K562 (cell line): ENCODE data around the gene HNRNPU. TPM values are rescaled to one million over a fixed set of nuclear protein-coding genes. Genes with fewer than 3 reads are reported as not detected.

Source experiments
- CC2D1A ChIP-seq: fragments of 450-650 bp; IDR thresholded peaks from 2 replicates; pipeline ENCODE4 v1.6.1; 2017; ENCODE audit warnings: mild to moderate bottlenecking
- KDM1A ChIP-seq, 2 experiments: fragments of 450-650 bp; IDR thresholded peaks; 2 replicates each; pipeline ENCODE4 v1.6.1; 2016; ENCODE audit warnings: mild to moderate bottlenecking in 2 of 2
- KLF13 ChIP-seq: fragments of 450-650 bp; IDR thresholded peaks from 2 replicates; pipeline ENCODE4 v1.6.1; 2016; ENCODE audit warnings: missing genetic modification characterization, low read depth, mild to moderate bottlenecking, missing compliant biosample characterization, moderate library complexity, borderline replicate concordance
- L3MBTL2 ChIP-seq: fragments of 450-650 bp; IDR thresholded peaks from 2 replicates; pipeline ENCODE4 v1.6.1; 2016; ENCODE audit warnings: mild to moderate bottlenecking, moderate library complexity
- MYC ChIP-seq, 2 experiments: fragments of 250-450 bp in 1 of 2; sonication (Bioruptor Pico) in 1 of 2; IDR thresholded peaks; 2 replicates each; pipeline versions ENCODE4 v1.5.1 to v1.6.1; 2012 to 2021; ENCODE audit warnings: low read depth in 2 of 2, borderline replicate concordance in 1 of 2, improper control_type of control experiment in 1 of 2, low read length in 1 of 2, mild to moderate bottlenecking in 1 of 2, moderate library complexity in 1 of 2
- PYGO2 ChIP-seq: fragments of 450-650 bp; IDR thresholded peaks from 2 replicates; pipeline ENCODE4 v1.6.1; 2016; ENCODE audit warnings: mild to moderate bottlenecking, missing genetic modification characterization, moderate library complexity, missing compliant biosample characterization
- SOX6 ChIP-seq: fragments of 450-650 bp; IDR thresholded peaks from 2 replicates; pipeline ENCODE4 v1.6.1; 2014; ENCODE audit warnings: mild to moderate bottlenecking
- SUPT5H ChIP-seq: fragments of 450-650 bp; IDR thresholded peaks from 2 replicates; pipeline ENCODE4 v1.6.1; 2016
- ZNF41 ChIP-seq: fragments of 250-450 bp; sonication (Bioruptor Pico); conservative IDR thresholded peaks from 2 replicates; pipeline ENCODE4 v1.4.0; 2020; ENCODE audit warnings: mild to moderate bottlenecking
- ZNF668 ChIP-seq: fragments of 250-450 bp; sonication (Bioruptor Pico); IDR thresholded peaks from 2 replicates; pipeline ENCODE4 v1.8.0; 2022; ENCODE audit warnings: mild to moderate bottlenecking, inconsistent platforms
- polyA plus RNA-seq, 8 experiments: library from polyadenylated mRNA; depleted of rRNA in 4 of 8; stranded (reverse) in 5 of 8; unstranded in 3 of 8; fragments of >200 nt; fragmentation: Nextera tagmentation in 2 of 8; fragmentation: Illumina TruSeq in 1 of 8; extraction: Ambion mirVana in 2 of 8; extraction: Trizol in 1 of 8; gene quantifications; 2 replicates each; pipeline versions ENCODE4 v1.2.1 to v1.2.3, GENCODE V29; 2011 to 2014; ENCODE audit warnings: inconsistent platforms in 1 of 8, missing spikeins in 1 of 8
- total RNA-seq, 7 experiments: library from RNA; depleted of rRNA in 6 of 7; stranded (reverse); fragments of >200 nt in 6 of 7; fragmentation: Illumina TruSeq in 2 of 7; extraction: Trizol in 2 of 7; gene quantifications; 2 replicates each; pipeline versions ENCODE4 v1.2.1 to v1.2.3, GENCODE V29; 2011 to 2021; ENCODE audit warnings: low replicate concordance in 1 of 7
- TF ChIP-seq, protein P1 (sequence below): fragments of 200-600 bp; sonication (generic); IDR thresholded peaks from one replicate; pipeline ENCODE4 v1.6.1; 2012; ENCODE audit warnings: mild to moderate bottlenecking, low read depth, low read length, inconsistent platforms
- TF ChIP-seq, protein P2 (sequence below), 2 experiments: fragments of 450-650 bp; conservative IDR thresholded peaks; 2 replicates each; pipeline ENCODE4 v1.6.1; 2017; ENCODE audit warnings: mild to moderate bottlenecking in 2 of 2, moderate library complexity in 2 of 2

Gene HNRNPU
- total and polyA plus RNA-seq, 9 of the 15 experiments (the other 6 are each of a cell fraction or from before 2014, with no cell fraction given), result 159 to 777 (median 577) TPM

DNA sequence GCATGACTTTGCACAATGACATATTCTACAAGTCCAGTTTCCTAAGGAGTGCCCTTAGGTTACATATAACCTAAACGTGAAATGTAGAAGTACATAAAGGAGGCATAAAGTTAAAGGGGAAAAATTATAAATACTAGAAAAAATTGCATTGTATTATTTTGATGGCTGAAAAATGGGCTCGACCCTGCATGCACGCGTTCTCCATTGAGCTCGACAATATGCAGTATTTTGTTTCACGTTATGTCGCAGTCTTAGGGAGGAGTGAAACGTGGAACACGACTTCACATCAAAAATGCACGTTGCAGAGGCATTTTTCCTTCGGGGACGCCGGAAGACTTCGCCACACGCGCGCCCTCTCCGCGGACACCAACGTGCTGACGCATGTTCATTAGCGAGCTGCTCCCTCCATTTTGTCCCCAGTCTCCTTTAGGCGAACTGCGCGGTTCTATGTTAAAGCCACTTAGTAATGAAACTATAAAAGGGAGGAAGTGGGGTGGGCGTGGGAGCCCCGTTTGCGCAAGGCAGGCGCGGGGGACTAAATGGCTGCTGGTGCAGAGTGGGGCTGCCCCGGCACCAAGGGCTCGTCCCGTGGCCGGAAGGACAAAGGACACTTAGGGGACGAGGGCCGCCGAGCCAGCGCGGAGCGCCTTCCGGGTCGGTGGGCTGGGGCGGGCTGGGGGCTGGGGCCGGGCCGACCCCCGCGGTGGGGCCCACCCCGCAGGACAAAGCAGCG, 29.6 kb downstream of the HNRNPU start (continued):
- TF ChIP-seq, protein P1, sequence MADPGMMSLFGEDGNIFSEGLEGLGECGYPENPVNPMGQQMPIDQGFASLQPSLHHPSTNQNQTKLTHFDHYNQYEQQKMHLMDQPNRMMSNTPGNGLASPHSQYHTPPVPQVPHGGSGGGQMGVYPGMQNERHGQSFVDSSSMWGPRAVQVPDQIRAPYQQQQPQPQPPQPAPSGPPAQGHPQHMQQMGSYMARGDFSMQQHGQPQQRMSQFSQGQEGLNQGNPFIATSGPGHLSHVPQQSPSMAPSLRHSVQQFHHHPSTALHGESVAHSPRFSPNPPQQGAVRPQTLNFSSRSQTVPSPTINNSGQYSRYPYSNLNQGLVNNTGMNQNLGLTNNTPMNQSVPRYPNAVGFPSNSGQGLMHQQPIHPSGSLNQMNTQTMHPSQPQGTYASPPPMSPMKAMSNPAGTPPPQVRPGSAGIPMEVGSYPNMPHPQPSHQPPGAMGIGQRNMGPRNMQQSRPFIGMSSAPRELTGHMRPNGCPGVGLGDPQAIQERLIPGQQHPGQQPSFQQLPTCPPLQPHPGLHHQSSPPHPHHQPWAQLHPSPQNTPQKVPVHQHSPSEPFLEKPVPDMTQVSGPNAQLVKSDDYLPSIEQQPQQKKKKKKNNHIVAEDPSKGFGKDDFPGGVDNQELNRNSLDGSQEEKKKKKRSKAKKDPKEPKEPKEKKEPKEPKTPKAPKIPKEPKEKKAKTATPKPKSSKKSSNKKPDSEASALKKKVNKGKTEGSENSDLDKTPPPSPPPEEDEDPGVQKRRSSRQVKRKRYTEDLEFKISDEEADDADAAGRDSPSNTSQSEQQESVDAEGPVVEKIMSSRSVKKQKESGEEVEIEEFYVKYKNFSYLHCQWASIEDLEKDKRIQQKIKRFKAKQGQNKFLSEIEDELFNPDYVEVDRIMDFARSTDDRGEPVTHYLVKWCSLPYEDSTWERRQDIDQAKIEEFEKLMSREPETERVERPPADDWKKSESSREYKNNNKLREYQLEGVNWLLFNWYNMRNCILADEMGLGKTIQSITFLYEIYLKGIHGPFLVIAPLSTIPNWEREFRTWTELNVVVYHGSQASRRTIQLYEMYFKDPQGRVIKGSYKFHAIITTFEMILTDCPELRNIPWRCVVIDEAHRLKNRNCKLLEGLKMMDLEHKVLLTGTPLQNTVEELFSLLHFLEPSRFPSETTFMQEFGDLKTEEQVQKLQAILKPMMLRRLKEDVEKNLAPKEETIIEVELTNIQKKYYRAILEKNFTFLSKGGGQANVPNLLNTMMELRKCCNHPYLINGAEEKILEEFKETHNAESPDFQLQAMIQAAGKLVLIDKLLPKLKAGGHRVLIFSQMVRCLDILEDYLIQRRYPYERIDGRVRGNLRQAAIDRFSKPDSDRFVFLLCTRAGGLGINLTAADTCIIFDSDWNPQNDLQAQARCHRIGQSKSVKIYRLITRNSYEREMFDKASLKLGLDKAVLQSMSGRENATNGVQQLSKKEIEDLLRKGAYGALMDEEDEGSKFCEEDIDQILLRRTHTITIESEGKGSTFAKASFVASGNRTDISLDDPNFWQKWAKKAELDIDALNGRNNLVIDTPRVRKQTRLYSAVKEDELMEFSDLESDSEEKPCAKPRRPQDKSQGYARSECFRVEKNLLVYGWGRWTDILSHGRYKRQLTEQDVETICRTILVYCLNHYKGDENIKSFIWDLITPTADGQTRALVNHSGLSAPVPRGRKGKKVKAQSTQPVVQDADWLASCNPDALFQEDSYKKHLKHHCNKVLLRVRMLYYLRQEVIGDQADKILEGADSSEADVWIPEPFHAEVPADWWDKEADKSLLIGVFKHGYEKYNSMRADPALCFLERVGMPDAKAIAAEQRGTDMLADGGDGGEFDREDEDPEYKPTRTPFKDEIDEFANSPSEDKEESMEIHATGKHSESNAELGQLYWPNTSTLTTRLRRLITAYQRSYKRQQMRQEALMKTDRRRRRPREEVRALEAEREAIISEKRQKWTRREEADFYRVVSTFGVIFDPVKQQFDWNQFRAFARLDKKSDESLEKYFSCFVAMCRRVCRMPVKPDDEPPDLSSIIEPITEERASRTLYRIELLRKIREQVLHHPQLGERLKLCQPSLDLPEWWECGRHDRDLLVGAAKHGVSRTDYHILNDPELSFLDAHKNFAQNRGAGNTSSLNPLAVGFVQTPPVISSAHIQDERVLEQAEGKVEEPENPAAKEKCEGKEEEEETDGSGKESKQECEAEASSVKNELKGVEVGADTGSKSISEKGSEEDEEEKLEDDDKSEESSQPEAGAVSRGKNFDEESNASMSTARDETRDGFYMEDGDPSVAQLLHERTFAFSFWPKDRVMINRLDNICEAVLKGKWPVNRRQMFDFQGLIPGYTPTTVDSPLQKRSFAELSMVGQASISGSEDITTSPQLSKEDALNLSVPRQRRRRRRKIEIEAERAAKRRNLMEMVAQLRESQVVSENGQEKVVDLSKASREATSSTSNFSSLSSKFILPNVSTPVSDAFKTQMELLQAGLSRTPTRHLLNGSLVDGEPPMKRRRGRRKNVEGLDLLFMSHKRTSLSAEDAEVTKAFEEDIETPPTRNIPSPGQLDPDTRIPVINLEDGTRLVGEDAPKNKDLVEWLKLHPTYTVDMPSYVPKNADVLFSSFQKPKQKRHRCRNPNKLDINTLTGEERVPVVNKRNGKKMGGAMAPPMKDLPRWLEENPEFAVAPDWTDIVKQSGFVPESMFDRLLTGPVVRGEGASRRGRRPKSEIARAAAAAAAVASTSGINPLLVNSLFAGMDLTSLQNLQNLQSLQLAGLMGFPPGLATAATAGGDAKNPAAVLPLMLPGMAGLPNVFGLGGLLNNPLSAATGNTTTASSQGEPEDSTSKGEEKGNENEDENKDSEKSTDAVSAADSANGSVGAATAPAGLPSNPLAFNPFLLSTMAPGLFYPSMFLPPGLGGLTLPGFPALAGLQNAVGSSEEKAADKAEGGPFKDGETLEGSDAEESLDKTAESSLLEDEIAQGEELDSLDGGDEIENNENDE, result no peak
- TF ChIP-seq L3MBTL2, result peak; percentile 95
- TF ChIP-seq KLF13 (tag), result peak; percentile 84
- no peak for TF ChIP-seq KDM1A (IDR thresholded peaks at IDR 0.05)
- TF ChIP-seq CC2D1A, result no peak
- TF ChIP-seq ZNF668 (CRISPR knock-in tag), result no peak
- TF ChIP-seq ZNF41, result 0 out of 2 replicates have a peak, but pooled peaks have one; percentile 29
- TF ChIP-seq PYGO2, result peak; percentile 11; the same call in 1 of the 2 replicates
- TF ChIP-seq, protein P2, sequence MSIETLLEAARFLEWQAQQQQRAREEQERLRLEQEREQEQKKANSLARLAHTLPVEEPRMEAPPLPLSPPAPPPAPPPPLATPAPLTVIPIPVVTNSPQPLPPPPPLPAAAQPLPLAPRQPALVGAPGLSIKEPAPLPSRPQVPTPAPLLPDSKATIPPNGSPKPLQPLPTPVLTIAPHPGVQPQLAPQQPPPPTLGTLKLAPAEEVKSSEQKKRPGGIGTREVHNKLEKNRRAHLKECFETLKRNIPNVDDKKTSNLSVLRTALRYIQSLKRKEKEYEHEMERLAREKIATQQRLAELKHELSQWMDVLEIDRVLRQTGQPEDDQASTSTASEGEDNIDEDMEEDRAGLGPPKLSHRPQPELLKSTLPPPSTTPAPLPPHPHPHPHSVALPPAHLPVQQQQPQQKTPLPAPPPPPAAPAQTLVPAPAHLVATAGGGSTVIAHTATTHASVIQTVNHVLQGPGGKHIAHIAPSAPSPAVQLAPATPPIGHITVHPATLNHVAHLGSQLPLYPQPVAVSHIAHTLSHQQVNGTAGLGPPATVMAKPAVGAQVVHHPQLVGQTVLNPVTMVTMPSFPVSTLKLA (conservative IDR thresholded peaks at IDR 0.05), result peak; percentile 40 to 68
- peak; percentile 71 for TF ChIP-seq SUPT5H
- TF ChIP-seq MYC (IDR thresholded peaks at IDR 0.05; ENCODE audit: low read depth, low read length), result peak; percentile 57
- peak; percentile 91 for TF ChIP-seq MYC (CRISPR knock-in tag; IDR thresholded peaks at IDR 0.05; ENCODE audit: borderline replicate concordance, low read depth)
- TF ChIP-seq SOX6, result peak; percentile 7; the same call in 1 of the 2 replicates
